Choroid plexus epithelial cell (primary cell): ENCODE results near the gene PDIA5.
"Not testable (repeated sequence)": the region's sequence is repeated elsewhere in the genome, so short reads cannot be mapped to it uniquely, and the experiment has no call there.

Source experiments
- DNase-seq: peaks from one replicate; pipeline ENCODE4 v3.0.0-alpha.2; 2010; ENCODE audit warnings: low read depth
- H3K4me3 ChIP-seq: 2 replicates; pipeline ENCODE4 v1.5.1; 2011; ENCODE audit warnings: low read depth, mild to moderate bottlenecking, control low read depth, low read length, moderate library complexity
- TF ChIP-seq, protein P1 (sequence below): conservative IDR thresholded peaks from 2 replicates; pipeline ENCODE4 v1.5.1; 2011; ENCODE audit warnings: low read depth, mild to moderate bottlenecking, control low read depth, inconsistent platforms, low read length, moderate library complexity

Gene PDIA5

GRCh38 chr3:123104550-123104949 lies 37.7 kb downstream of the PDIA5 start:
- DNase-seq = peak; percentile 80
- no peak overlapping the region for H3K4me3 ChIP-seq
- TF ChIP-seq, protein P1, sequence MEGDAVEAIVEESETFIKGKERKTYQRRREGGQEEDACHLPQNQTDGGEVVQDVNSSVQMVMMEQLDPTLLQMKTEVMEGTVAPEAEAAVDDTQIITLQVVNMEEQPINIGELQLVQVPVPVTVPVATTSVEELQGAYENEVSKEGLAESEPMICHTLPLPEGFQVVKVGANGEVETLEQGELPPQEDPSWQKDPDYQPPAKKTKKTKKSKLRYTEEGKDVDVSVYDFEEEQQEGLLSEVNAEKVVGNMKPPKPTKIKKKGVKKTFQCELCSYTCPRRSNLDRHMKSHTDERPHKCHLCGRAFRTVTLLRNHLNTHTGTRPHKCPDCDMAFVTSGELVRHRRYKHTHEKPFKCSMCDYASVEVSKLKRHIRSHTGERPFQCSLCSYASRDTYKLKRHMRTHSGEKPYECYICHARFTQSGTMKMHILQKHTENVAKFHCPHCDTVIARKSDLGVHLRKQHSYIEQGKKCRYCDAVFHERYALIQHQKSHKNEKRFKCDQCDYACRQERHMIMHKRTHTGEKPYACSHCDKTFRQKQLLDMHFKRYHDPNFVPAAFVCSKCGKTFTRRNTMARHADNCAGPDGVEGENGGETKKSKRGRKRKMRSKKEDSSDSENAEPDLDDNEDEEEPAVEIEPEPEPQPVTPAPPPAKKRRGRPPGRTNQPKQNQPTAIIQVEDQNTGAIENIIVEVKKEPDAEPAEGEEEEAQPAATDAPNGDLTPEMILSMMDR = no peak

DNA sequence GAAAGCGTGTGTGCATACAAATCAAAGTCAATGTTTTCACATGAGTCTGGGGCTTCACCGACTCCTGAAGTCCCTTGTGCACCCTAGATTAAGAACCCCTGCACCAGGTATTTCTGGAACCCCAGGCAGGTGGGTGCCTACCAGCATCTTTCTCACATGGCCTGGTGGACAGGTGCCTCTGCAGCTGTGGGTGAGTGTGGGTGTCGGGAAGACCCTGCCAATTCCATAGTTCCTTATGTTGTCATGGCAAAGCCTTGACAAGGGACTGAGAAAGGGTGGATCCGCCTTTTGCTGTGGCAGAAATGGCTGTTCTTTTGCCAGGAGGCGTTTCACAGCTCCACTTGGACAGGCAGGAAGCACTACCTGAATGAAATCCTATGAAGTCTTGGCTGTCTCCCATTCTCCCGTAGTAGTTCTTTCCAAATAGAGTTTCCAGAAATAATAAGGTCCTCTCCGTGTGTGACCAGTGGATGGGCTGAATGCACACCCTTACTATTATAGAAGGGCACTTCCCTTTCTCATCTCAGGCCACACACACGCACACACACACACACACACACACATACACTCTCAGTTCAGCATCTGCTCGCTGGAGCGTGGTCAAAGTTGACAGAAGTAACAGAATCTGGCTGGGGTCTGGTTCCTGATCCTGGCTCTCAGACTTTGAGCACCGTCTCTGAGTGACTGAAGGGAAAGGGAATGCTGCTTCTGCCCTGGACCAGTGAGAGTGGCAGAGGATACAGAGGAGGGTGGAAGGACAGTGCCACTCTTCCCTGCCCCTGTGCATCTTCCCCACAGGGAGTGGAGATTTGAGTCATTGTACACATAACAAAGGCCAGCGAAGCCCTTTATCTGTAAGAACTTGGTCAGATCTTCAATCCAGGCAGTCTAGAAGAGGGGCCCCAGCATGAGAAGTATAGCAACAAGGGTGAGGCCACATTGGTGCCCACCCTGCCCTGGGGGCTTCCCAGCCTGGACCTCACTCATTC lies 38.7 kb downstream of the PDIA5 start:
- DNase-seq = no peak
- TF ChIP-seq, protein P1 = no peak
- H3K4me3 ChIP-seq = no peak overlapping the region

- TF ChIP-seq, protein P1 = no peak
- H3K4me3 ChIP-seq = no peak overlapping the region
These were observed 43.6 kb downstream of the PDIA5 start for GRCh38 chr3:123110282-123110975.

DNA sequence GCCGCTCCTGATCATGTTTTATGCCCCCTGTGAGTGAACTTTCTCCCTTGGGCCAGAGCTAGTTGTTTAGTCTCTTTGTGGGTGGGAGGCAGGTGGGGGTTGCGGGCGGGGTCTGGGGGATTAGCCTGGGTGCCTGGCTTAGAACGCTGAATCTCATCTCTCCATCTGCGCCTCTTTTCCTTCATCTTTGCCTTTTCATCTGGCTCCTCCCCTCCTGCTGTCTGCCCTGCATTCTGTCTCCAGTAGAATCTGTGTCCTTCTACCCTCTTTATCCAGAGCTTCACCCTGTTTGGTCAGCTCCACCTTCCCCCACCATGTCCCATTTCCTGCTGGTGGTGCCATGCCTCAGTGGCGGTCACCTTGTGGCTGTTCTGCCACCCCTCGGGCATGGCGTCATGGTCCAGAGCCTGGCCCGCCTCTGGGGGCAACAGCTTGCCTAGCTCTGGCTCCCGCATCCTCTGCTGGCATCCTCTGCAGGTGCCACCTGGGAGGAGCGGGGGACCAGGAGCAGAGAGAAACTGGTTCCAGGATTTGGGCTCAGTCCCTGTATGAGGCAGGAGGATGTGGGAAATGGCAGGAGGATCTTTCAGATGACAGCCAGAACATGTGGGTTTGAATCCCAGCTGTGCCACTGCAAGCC lies 44.3 kb downstream of the PDIA5 start:
- TF ChIP-seq, protein P1 = no peak
- DNase-seq = no peak
- H3K4me3 ChIP-seq = no peak overlapping the region

More at GRCh38 chr3:123110282-123110975, 43.6 kb downstream of the PDIA5 start:
- DNase-seq = no peak

DNA sequence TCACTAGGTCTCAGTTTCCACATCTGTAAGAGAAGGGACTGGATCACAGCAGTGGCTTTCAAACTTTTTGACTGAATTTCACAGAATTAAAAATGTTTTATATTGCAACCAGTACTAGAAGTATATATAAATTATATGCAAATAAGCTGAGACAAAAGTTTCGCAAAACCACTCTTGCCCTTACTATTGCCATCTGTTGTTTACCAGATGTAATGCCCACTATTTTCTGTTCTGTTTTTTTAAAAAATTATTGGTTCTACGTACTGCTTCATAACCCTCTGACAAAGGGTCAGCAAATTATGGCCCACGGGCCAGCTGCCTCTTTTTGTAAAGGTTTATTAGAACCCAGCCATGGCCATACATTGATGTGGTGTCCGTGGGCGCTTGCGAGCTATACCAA lies 44.8 kb downstream of the PDIA5 start:
- H3K4me3 ChIP-seq = no peak overlapping the region
- TF ChIP-seq, protein P1 = no peak
- no peak for DNase-seq

GRCh38 chr3:123112232-123112631 lies 45.4 kb downstream of the PDIA5 start:
- DNase-seq = no peak
- H3K4me3 ChIP-seq = no peak overlapping the region
- TF ChIP-seq, protein P1 = no peak

GRCh38 chr3:123112656-123113055 lies 45.8 kb downstream of the PDIA5 start:
- DNase-seq, H3K4me3 ChIP-seq: not testable (repeated sequence)
